Activated naive CD4-positive, alpha-beta T cell (primary cell): ENCODE results near the gene OR2F1.

ENCODE experiments used
- DNase-seq, 4 experiments: peaks; one replicate each; lab custom pipeline; 2025; lab: John Stamatoyannopoulos, UW

The OR2F1 gene

GRCh38 chr7:143954135-143954534 is 509 bp upstream of the OR2F1 start:
- DNase-seq, result no peak

GRCh38 chr7:143958781-143959180 is 4.1 kb downstream of the OR2F1 start:
- no peak for DNase-seq

GRCh38 chr7:143960813-143961610 is 6.4 kb downstream of the OR2F1 start:
- no peak for DNase-seq

- no peak for DNase-seq
Observed at GRCh38 chr7:143965280-143965679, 10.6 kb downstream of the OR2F1 start.

- DNase-seq, result no peak
Observed at GRCh38 chr7:143967398-143967797, 12.8 kb downstream of the OR2F1 start.

- DNase-seq, result no peak
Observed at GRCh38 chr7:143973870-143974416, 19.3 kb downstream of the OR2F1 start.

- DNase-seq, result no peak
Observed at GRCh38 chr7:143974459-143974858, 19.8 kb downstream of the OR2F1 start.

GRCh38 chr7:143975617-143976016 is 21.0 kb downstream of the OR2F1 start:
- DNase-seq, result no peak

- DNase-seq, result no peak
Observed at GRCh38 chr7:143978585-143978984, 23.9 kb downstream of the OR2F1 start.

- no peak for DNase-seq
Observed at GRCh38 chr7:143979359-143979758, 24.7 kb downstream of the OR2F1 start.

- DNase-seq, result no peak
Observed at GRCh38 chr7:143979998-143980397, 25.4 kb downstream of the OR2F1 start.

- DNase-seq, result no peak
Observed at GRCh38 chr7:143980746-143981510, 26.3 kb downstream of the OR2F1 start.

GRCh38 chr7:143983960-143984359 is 29.3 kb downstream of the OR2F1 start:
- DNase-seq, result no peak

- DNase-seq, result no peak
Observed at GRCh38 chr7:143987513-143987912, 32.9 kb downstream of the OR2F1 start.

GRCh38 chr7:143988976-143989745 is 34.5 kb downstream of the OR2F1 start:
- DNase-seq, result no peak

GRCh38 chr7:143992670-143993069 is 38.0 kb downstream of the OR2F1 start:
- no peak for DNase-seq

- no peak for DNase-seq
Observed at GRCh38 chr7:143993924-143994323, 39.3 kb downstream of the OR2F1 start.

GRCh38 chr7:144000020-144000419 is 45.4 kb downstream of the OR2F1 start, which contains the start of gene OR6B1:
TSS of gene OR6B1 (plus strand) at chr7:144000320. CDS start at chr7:144003997, 3,677 bp downstream.
- no peak for DNase-seq

GRCh38 chr7:144001543-144001942 is 46.9 kb downstream of the OR2F1 start:
- no peak for DNase-seq

GRCh38 chr7:144004703-144005102 is 50.1 kb downstream of the OR2F1 start:
- DNase-seq, result no peak

- DNase-seq, result no peak
Observed at GRCh38 chr7:144006029-144006691, 51.5 kb downstream of the OR2F1 start.

GRCh38 chr7:144006692-144007042 is 52.0 kb downstream of the OR2F1 start:
- no peak for DNase-seq
